Fibroblast of skin of left biceps (primary cell): ENCODE data around the gene KCTD13.
"Not testable (repeated sequence)": the region's sequence is repeated elsewhere in the genome, so short reads cannot be mapped to it uniquely, and the experiment has no call there.

Experiments
- DNase-seq, 2 experiments: peaks; one replicate each; pipeline ENCODE4 v3.0.0-alpha.2; 2013; ENCODE audit warnings: low read depth in 2 of 2

The KCTD13 gene

DNA sequence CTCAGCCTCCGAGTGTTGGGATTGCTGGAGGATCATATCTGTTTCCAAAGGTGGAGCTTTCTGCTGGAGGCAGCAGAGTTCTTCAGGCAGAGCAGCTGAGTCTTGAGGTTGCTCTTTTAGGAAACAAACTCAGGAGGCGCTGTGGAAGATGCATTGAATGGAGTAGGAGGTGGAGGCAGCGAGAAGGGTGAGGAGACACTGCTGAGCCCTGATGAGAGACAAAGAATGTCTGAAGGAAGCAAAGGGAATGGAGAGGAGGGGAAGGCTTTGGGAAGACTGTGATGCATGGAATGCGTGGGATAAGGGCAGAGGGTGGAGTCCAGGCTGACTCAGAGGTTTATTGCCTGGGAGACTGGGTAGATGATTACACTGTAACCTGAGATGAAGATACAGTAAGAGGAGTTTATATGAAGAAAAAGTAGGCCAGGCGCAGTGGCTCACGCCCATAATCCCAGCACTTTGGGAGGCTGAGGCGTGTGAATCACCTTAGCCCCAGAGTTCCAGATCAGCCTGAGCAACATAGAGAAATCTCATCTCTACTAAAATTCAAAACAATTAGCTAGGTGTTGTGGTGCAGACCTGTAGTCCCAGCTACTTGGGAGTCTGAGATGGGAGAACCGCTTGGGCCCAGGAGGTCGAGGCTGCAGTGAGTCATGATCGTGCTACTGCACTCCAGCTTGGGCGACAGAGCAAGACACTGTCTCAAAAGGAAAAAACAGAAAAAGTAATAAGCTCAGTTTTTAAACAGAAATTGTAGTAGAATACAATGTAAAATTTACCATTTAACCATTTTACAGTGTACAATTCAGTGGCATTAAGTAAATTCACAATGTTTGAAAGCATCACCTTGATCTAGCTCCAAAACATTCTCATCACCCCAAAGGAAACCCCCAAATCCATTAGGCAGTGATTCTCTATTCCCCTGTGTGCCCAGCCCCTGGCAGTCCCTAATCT, 18.1 kb upstream of the KCTD13 start:
- DNase-seq, result peak; percentile 95 to 96

DNA sequence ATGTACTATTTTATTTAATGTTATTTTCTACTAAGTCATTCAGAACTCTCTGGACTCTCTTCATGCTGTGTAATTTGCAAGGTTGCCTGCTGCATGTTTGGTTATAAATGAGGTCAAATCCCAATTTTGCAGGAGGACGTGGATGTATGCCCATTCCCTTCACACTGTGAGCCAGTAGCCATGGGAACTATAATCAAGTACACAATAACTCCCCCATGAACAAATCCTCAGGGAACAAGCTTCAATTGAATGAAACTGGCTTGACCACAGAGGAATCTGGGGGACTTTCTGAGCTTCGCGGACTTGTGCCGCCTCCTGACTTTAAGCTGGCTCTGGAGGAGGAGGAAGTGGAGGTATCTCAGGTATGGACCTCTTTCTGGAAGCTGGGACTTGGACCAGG, 14.6 kb upstream of the KCTD13 start:
- no peak for DNase-seq

DNA sequence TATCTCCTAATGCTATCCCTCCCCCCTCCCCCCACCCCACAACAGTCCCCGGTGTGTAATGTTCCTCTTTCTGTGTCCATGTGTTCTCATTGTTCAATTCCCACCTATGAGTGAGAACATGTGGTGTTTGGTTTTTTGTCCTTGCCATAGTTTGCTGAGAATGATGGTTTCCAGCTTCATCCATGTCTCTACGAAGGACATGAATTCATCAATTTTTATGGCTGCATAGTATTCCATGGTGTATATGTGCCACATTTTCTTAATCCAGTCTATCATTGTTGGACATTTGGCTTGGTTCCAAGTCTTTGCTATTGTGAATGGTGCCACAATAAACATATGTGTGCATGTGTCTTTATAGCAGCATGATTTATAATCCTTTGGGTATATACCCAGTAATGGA, 5.7 kb upstream of the KCTD13 start:
- DNase-seq, result not testable (repeated sequence)

DNA sequence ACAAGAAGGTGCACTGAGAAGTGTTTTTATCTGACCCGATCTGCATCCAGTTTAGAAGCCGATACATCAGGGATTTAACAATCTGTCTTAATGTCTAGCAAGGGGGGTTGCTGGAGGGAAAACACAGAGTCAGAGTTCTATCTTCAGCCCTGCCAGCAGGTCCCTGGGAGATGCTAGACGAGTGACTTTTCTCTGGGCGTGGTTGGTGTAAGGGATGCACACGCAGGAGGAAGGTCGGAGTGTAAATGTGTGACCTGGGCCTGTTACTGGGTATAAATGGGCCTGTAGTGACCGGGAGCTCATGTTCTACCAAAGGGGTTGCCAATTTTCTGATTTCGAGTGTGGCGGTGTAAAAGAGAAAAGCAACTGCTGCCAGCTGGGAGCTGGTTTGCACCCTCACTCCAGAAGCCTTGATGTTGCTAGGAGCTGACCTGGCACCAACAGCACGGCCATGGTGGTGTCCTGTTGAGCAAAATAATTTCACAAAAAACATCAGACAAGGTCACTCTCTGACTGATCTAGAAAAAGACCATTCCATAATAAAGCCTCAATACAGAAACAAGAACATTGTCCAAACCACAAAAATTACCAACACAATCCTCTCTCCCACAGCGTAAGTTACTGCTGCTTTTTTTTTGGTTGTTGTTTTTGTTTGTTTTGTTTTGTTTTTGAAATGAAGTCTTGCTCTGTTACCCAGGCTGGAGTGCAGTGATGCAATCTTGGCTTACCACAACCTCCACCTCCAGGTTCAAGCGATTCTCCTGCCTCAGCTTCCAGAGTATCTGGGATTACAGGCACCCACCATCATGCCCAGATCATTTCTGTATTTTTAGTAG, 1.3 kb upstream of the KCTD13 start:
- DNase-seq, result no peak

DNA sequence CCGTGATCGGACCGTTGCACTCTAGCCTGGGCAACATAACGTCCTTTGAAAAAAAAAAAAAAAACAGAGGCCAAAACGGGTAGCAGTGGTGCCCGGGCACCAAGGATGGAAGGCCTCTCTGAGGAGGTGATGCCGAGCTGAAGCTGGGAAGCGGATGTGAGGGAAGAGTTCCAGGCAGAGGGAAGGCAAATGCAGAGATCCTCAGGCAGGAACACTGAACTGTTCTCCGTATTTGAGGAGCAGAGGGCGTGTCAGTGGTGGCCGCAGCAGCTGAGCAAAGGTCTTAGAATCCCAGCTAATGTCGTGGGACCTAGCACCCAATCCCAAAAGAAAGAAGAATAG, 656 bp upstream of the KCTD13 start:
- DNase-seq, result no peak

DNA sequence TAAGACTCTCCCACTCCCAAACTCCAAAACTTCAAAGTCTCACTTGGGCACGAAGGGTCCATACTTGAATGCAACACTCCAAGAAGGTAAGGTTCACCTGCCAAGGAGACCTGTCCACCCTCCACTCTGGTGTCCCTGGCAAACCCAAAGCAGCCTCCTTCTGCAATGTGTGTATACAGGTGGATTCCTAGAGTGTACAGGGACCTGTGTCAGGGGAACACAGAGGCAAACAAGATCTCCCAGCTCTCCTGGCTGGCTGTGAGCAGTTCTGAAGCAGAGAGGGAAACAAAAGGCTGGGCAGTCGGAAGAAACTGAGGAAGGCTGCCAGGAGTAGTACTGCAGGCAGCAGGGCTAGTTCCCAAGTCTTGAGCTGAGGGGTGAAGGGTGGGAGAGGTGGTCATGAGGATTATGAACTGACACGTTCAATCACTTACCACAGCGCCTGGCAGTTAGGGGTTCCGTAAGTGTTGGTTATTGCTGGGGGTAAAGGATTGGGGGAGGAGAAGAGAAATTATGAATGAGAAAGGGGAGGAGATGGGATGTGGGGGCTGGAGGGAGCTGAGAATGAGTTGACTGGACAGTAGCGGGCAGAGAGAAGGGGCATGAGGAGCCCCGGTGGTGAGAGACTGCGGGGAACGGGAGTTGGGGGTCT, 795 bp downstream of the KCTD13 start:
- no peak for DNase-seq

DNA sequence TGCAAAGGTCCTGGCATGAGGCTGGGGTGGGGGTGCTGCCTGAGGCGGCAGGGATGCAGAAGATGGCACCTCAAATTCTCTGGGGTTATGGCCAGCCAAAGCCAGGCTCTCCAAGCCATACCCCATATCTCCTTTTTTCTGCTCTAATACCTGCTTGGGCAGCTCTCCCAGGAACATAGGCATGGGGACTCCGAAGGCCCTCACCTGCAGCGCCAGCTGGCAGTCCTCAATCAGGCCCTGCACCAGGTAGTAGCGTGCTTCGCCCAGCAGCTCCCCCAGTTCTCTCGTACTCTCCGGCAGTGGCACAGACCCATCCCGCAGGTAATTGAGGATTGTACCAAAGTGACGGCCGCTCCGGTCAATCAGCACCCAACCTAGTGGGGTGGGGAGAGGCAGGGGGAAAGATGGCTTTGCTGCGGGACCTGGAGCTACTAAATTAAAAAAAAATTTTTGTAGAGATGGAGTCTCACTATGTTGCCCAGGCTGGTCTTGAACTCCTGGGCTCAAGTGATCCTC, 3.0 kb downstream of the KCTD13 start:
- no peak for DNase-seq

DNA sequence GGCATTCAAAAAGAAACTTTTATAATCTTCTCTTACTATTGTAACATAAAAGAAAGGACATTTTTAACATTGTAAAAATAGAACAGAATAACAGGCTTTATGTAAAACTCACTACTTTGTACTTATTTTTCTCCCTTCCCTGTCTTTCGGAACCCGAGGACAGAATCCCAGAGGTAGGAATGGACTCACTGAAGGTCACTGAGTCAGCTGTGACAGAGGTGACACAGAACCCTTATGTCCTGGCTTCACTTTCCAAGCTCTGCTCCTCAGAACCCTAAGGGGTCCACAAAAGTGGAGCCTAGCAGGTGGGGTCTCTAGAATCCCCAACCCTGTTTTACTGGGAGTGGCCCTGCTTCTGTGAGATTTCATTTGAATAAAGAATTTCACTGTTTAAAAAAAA, 3.7 kb downstream of the KCTD13 start:
- no peak for DNase-seq

DNA sequence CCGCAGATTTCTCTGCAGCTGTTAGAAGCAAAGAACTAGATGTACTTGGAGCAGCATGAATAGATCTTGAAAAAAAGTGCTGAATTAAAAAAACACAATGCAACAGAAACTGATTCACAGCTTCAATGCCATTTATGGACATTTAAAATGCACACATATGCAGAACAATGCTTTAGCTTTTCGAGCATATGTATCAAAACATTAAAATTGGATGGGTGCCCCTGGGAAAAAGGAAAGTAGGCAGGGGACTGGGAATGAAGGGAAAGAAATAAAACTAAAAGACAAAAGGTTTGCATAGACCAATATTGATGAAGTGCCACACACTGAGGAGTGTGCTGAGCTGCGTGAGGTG, 5.0 kb downstream of the KCTD13 start:
- DNase-seq, result no peak

DNA sequence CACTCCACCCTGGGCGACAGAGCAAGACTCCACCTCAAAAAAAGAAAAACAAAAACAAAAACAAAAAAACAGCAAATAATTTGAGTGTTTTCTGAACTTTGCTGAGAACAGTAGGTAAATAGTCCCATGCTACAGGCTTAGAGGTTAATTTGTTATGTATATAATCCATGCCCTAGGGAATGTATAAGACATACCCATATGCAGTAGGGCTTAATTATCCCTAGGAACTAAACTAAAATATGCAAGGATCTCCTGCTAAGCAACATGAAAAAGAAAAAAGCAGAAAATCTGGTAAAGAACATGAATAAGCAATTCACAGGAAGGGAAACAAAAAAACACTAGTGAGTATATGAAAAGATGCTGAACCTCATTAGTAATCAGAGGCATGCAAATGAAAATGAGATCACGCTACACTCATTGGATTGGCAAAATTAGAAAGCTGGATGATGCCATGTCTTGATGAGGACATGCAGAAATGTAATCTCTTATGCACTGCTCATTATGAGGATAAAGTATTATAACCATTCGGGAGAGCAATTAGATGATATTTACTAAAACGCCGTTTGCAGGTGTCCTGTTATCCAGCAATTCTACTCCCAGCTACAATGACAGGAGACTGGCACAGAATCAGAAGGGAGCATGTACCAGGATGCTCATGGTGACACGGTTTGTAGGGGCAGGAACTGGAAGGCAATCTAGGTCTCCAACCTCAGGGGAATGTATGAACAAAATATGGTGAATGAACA, 5.6 kb downstream of the KCTD13 start:
- no peak for DNase-seq

DNA sequence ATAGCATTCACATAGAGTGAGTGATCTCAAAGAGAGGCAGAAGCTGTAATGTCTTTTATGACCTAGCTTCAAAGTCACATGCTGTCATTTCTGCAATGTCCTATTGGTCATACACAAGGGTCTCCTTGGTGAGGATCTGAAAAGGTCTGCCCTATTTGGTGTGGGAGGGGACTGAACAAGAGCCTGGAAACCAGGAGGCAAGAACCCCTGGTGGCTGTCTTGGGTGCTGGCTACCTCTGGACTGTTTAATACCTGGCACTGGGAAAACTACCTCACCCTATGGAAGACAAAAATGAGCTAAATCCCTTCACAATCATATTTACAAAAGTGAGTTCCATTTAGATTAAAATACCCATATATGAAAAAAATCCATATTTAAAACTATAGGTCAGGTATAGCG, 9.0 kb downstream of the KCTD13 start:
- no peak for DNase-seq

DNA sequence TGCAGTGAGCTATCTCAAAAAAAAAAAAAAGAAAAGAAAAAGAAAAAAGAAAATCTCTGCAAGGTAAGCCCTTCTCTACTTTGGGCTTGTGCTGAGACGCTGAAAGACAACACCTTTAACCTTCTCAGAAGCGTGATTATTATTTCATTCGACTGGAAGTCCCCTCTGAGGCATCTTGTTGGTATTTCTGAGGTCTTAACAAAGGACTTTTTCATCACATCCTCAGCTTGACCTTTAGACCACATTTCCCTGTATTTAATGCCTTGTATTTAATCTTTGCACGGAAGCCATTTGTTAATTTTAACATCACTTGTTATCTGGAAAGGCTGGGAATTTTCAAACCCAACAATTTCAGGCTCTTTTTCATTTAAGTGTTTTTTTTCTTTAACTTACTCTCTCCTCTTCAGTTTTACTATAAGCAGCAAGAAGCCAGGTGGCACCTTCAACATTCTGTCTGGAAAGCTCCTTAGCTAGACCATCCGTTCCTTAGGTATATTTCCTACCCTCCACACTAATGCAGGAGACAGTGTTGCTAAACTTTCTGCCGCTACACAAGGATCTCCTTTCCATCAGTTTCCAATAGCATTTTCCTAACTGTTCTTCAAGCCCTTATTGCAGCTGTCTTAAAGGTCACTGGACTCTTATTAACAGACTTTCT, 10.3 kb downstream of the KCTD13 start:
- no peak for DNase-seq

DNA sequence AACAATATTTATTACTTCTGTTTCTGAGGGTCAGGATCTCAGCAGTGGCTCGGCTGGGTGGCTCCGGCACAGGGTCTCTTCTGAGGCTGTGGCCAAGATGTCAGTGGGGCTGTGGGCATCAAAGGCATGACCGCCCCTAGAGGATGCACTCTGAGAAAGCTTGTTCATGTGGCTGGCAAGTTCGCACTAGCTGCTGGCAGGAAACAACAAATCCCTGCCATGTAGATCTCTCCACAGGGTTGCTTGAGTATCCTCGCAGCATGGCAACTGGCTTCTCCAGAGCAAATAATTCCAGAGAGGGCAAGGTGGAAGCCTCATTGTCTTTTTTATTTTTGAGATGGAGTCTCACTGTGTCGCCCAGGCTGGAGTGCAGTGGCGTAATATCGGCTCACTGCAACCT, 12.5 kb downstream of the KCTD13 start:
- DNase-seq, result no peak

DNA sequence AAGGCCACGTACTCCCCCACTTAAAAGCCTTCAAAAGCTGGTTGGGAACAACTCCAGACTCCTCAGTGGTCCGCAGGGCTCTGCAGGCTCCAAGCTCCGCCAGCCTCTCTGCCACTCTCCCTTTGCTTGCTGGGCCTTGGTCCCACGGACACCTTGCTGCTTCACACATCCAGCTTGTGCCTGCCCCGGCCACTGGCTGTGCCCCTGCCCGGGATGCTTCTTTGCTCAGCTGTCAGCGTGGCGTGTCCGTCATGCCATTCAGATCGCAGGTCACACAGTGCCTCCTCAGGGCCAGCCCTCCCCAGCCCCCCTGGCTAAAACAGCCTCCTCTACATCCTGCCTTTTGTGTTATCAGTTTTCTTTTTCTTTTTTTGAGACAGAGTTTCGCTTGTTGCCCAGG, 13.9 kb downstream of the KCTD13 start:
- no peak for DNase-seq

DNA sequence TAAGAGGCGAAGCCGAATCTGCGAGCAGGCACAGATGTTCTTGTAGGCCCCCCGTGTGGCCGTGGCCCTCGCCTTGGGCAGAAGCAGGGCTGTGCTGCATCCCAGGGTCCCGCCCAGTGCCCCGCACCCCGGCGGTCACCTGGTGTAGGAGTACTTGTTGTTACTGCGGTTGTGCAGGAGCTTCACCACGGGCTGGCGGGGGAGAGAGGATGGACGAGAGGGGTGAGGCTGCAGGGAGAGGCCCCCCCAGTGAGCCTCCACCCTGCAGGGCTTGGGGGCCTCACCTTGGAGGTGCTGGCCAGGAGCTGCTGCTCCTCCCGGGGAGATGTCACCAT, 14.4 kb downstream of the KCTD13 start:
- no peak for DNase-seq

DNA sequence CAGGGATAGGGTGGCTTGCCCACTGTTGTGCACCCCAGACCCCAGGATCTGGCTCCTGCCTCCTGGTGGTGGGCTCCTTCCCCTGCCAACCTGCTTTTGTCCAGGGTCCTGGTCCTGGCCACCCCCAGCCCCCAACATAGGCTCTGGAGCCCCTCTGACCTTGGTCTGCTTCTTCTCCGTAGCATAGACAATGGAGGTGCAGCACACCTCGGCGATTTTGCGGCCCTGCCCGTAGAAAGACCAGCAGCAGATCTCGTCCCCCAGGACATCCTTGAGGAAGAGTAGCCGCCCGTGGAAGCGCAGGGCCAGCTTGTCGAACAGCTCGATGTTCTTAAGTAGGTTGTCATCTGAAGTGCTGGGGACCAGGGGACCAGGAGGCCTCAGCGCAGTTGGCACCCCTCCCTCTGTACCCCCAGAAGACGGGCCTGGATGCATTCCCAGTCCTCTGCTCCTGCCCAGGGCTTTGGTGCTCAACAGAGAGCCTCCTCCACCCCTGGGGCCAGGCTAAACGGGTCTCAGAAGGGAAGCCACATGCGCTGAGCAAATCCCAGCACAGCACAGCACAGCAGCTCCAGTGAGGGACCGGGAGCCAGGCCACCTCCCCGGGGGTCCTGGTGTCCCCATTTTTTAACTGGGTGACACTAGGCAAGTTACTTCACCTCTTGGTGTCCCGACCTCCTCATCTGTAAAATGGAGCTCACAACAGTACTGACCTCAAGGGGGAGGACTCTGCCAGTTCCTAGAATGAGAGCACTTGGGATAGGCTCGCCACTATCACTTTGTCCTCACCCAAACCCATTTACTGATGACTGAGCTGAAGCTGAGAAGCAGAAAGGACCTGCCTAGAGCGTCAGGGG, 15.0 kb downstream of the KCTD13 start:
- no peak for DNase-seq

DNA sequence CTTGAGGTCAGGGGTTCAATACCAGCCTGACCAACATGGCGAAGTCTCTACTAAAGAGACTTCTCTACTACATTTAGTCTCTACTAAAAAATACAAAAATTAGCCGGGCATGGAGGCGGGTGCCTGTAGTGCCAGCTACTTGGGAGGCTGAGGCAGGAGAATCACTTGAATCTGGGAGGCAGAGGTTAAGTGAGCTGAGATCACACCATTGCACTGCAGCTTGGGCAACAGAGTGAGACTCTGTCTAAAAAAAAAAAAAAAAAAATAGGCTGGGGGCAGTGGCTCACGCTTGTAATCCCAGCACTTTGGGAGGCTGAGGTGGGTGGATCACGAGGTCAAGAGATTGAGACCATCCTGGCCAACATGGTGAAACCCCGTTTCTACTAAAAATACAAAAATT, 16.2 kb downstream of the KCTD13 start:
- not testable (repeated sequence) for DNase-seq

DNA sequence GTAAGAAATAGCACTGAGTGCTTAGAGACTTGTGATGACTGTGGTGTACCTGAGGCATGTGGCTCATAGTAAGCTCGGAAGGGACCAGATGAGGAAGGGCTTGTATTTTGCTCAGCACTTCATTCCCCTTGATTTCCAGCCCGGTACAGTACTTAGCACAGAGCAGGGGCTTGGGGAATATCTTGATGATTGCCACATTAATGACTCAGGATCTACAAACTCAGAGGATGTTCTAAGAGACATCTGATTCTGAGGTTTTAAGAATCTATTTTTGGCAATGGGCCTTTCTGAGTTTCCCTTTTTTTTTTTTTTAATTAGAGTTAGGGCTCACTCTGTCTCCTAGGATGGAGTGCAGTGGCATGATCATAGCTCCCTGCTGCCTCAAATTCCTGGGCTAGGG, 16.6 kb downstream of the KCTD13 start:
- DNase-seq, result peak in 1 of 2 experiments; percentile 18

DNA sequence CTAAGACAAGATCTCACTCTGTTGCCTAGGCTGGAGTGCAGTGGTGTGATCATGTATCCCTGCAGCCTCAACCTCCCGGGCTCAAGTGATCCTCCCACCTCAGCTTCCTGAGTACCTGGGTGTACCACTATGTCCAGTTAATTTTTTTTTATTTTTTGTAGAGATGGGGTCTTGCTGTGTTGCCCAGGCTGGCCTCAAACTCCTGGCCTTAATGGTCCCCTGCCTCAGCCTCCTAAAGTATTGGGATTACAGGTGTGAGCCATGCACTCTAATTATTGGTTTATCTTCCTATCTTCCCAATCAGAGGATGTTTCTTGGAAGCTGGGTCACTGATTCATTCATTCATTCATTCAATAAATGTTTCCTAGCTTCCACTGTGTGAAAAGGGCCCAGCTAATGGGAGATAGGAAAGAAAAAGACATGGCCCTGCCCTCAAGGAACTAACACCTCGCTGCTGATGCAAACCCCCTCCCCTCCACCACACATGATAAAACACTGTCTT, 17.3 kb downstream of the KCTD13 start:
- no peak for DNase-seq

DNA sequence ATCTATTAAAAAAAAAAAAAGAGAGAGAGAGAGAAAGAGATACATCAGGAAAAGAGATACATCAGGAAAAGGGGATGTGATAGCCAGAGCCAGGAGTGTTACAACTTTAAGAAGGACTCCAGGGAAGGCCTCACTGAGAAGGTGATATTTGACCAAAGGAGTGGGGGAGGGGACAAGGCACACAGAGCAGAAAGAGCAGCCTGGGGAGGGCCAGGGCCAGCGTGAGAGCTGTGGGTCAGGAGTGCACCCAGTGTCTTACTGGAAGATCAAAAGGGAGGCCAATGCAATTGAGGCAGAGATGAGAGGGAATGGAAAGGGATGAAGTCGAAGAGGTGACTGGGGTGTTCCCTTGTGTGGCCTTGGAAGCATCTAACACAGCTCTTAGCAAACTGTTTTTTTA, 18.1 kb downstream of the KCTD13 start:
- DNase-seq, result no peak
